HT-29 (cell line): ENCODE measurements around the gene MPHOSPH10. TPM values are rescaled to one million over a fixed set of nuclear protein-coding genes. Genes with fewer than 3 reads are reported as not detected.
"Not testable (repeated sequence)": the region's sequence is repeated elsewhere in the genome, so short reads cannot be mapped to it uniquely, and the experiment has no call there.

ENCODE experiments used
- DNase-seq: peaks from one replicate; pipeline ENCODE4 v3.0.0-alpha.2; 2015; ENCODE audit warnings: low spot score
- total RNA-seq: library from RNA; depleted of rRNA; stranded (reverse); fragments of >200 nt; shearing (Covaris generic); gene quantifications from 2 replicates; pipeline ENCODE4 v1.2.3, GENCODE V29; 2014; rRNA removed

Gene MPHOSPH10, protein sequence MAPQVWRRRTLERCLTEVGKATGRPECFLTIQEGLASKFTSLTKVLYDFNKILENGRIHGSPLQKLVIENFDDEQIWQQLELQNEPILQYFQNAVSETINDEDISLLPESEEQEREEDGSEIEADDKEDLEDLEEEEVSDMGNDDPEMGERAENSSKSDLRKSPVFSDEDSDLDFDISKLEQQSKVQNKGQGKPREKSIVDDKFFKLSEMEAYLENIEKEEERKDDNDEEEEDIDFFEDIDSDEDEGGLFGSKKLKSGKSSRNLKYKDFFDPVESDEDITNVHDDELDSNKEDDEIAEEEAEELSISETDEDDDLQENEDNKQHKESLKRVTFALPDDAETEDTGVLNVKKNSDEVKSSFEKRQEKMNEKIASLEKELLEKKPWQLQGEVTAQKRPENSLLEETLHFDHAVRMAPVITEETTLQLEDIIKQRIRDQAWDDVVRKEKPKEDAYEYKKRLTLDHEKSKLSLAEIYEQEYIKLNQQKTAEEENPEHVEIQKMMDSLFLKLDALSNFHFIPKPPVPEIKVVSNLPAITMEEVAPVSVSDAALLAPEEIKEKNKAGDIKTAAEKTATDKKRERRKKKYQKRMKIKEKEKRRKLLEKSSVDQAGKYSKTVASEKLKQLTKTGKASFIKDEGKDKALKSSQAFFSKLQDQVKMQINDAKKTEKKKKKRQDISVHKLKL
- 12.3 and 13.0 TPM in 2 replicates for total RNA-seq

DNA sequence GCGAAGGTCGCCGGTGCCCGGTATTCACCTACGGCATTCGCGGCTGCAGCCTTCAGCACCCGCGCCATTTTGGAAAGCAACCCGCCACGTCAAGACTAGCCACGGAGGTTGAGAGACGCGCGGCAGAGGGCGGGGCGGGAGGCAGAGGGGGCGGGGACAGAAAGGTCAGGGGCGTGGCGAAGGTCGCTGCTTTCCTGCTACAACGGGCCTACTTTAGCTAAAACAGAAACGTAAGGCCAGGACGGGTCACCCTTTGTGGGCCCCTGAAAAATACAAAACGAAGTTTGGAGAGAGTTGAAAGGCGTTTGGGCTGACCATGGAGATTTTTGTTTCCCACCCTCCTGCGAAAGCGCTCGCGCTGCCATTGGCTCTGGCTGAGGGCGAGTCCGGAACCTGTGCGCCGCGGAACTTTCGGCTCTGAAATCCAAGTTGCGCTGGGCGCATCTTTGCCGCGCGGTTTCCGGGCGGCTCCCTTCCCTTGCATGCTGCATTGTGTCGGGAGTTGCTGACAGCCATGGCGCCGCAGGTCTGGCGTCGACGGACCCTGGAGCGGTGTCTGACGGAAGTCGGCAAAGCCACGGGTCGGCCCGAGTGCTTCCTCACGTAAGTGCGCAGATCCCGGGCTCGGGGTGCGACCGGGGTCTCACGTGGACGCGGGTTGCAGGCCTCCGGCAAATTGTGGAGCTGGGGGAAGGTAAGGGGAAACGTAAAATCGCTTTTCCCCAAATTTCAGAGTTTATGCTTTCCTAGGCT lies at the start of gene MPHOSPH10, which contains the start of gene MCEE:
MPHOSPH10 (plus strand) TSS at position 483 of the 753 bp plus-strand sequence; CDS start at position 515, 32 bp downstream.
MCEE (minus strand) TSS at position 78 of the 753 bp plus-strand sequence; CDS start at position 68, 10 bp downstream.
- peak; percentile 93 for DNase-seq

DNA sequence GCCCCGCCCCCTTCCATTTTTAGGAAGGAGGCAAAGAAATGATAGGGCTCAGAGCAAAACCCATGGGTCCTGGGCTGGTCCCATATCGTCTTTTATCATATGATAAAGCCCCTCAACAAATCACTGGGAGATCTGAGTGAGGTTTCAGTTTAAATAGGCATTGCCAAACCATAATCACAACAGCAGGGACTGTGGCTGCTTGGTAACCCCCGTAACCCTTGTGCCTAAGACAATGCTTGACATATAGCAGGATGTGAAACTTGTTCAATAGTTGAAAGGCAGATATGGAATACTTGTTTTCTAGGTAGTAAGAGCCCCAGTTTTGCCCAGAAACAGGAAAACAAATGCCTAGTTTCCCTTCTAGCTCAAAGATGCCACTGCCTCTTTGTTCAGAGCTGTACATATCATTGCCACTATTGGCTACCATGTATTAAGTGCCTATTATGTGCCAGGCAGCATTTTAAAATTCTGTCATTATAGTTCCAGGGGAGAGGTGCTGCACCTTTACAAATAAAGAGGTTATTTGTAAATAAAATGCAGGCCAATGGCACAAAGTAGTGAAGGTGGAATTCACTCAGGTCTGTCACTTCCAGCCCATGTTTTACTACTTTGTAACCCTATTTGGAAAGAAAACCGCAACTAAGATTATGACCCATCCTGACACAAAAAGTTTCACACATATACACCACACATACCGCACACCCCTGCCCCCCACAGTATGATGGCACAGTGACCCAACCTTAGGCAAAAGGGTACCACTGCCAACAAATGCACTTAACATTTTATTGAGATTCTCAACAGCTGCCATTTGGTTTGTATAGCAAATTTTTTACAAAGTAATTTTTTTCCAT lies 47.8 kb upstream of the MPHOSPH10 start:
- DNase-seq = no peak

DNA sequence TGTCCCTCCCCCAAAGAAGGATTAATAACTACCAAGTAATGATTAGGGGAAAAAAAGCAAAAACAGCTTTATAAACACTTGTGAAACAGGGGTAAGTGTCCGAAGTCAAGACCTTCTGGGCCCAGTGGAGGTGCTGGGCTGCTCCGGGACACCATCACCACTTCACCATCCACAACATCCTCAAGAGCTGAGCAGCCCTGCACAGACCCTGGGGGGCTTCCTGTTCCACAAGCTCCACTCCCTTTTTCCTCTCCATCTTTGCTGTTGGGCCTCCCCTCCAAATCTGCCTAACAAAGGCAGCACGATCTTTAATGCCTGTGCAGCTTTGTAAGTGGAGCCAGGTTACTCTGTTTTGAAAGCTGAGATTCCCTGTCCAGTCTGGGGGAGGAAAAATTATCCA lies 47.1 kb upstream of the MPHOSPH10 start:
- not testable (repeated sequence) for DNase-seq

DNA sequence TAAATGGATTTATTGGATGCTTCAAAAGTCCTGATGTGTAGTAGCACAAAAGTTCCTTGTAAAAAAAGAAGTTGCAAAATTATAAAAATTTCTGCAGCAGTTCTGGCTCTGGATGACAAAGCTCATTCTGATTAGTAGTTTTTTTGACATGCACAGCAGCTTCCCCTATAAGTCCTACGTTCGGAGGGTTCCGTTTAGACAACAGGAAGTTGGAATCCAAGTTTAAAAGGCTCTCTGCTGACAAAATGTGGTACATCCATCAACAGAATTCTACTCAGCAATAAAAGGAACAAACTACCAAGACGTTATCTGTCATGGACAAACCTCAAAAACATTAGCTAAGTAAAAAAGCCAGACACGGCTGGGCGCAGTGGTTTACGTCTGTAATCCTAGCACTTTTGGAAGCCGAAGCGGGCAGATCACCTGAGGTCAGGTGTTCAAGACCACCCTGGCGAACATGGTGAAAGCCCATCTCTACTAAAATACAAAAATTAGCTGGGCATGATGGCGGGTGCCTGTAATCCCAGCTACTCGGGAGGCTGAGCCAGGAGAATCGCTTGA lies 46.6 kb upstream of the MPHOSPH10 start:
- DNase-seq = not testable (repeated sequence)

DNA sequence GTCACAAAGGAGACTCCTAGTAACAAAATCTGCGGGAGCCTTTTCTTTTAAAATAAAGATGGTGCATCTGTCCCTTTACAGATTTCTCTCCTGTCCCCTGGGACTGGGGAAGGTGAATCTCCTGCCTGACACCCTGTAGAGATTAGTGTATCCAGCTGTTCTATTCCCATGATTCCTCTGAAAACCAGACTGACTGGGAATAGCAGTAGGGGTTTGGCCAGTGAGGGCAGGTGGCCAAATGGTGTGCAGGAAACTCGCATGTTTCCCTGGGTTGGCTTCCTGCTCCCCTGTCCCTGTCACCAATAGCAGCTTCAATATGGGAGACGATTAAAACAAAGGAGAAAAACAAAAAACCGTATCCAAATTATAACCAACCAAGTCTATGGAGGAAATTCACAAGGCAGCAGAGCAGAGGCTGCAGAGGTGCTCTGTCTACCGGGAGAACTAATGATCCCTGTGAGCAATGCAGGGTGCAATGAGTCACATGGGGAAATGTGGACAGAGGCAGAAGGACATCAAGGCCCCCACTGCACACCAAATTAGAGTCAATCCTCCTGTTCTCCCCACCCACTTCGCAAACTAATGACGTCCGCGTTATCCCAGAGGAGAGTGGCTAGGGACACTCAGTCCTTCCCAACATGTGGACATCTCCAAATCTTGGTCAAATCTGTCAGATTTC lies 45.0 kb upstream of the MPHOSPH10 start:
- not testable (repeated sequence) for DNase-seq

DNA sequence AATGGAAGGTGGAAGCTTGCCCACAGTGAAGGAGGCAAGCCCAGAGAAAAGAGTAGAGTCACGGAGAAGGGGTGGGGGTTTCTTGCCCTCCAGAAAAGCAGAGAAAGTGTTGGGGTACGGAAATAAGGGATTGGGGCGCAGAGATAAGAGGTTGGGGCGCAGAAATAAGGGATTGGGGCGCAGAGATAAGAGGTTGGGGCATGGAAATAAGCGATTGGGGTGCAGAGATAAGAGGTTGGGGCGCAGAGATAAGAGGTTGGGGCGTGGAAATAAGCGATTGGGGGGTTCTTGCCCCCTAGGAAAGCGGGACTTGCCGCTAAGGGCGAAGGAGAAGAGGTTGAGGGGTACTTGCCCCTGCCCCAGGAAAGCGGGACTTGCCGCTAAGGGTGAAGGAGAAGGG lies 41.0 kb upstream of the MPHOSPH10 start:
- not testable (repeated sequence) for DNase-seq

DNA sequence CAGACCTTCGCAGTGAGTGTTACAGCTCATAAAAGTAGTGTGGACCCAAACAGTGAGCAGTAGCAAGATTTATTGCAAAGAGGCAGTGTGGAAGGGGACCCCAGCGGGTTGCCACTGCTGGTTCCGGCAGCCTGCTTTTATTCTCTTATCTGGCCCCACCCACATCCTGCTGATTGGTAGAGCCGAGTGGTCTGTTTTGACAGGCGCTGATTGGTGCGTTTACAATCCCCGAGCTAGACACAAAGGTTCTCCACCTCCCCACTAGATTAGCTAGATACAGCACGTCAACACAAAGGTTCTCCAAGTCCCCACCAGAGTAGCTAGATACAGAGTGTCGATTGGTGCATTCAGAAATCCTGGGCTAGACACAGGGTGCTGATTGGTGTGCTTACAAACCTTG lies 38.6 kb upstream of the MPHOSPH10 start:
- DNase-seq = not testable (repeated sequence)

DNA sequence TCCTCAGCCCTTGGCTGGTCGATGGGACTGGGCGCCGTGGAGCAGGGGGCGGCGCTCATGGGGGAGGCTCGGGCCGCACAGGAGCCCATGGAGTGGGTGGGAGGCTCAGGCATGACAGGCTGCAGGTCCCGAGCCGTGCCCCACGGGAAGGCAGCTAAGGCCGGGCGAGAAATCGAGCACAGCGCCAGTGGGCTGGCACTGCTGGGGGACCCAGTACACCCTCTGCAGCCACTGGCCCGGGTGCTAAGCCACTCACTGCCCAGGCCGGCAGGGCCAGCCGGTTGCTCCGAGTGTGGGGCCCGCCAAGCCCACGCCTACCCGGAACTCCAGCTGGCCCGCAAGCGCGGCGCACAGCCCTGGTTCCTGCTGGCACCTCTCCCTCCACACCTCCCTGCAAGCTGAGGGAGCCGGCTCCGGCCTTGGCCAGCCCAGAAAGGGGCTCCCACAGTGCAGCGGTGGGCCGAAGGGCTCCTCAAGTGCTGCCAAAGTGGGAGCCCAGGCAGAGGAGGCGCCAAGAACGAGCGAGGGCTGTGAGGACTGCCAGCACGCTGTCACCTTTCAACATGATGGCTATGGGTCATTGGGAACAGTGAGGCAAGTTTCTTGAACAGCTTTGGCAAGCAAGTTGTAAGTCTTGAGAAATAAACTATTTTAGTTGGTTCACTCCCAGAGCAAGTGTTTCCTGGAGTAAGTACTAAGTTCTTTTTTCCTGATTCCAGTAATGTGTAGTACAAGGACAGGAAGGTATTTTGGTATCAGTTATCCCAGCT lies 37.8 kb upstream of the MPHOSPH10 start:
- DNase-seq = not testable (repeated sequence)

DNA sequence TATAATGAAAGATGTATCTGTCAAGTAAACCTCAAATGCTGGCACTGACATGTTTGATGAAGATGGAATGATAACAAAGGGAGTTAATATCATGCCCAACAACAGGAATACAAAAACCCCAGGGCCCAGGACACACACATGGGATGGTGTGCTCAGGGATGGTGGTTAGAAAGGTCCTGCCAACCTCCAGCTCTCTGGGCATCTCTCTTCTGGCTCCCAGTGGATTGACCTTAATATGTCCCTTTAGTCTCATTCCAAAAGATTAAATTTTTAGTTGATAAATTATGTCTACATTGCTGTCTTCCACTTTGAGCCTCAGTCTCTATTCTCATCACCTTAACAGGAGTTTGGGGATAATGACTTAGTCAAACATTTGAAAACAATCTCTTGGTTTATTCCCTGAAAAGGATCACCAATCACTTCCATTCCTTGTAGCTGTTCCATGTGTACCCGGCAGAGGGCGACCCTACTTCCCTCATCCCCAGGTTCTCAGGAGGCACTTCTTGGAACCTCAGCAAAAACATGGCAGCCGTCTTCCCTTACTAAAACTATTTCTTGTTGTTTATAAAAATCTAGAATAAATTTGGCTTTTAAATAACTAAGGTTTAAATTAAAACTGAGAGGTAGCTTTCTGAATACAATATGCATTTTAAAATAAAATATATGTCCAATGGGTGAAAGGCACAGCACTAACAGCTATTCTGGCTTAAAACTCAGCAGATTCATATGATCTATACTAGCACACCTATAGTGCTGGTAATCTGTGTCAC lies 30.1 kb upstream of the MPHOSPH10 start:
- peak; percentile 68 for DNase-seq

DNA sequence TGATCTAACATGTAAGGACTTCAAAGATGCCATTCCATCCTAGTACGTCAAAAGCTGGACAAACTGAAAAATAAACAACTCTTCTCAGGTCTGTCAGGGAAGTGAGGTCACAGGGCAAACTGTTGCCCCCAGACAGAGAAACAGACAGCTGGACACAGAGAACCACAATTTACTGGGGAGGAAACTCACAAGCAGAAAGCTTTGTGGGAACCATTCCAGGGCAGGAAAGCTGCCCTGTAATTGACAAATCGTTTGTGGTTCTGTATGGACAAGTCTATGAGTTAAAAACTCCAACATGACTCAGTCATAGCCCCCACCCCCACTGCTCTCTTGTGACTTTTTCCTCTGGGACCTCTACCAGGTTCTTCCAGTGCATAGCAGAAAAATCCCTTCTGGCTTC lies 28.8 kb upstream of the MPHOSPH10 start:
- DNase-seq = no peak

DNA sequence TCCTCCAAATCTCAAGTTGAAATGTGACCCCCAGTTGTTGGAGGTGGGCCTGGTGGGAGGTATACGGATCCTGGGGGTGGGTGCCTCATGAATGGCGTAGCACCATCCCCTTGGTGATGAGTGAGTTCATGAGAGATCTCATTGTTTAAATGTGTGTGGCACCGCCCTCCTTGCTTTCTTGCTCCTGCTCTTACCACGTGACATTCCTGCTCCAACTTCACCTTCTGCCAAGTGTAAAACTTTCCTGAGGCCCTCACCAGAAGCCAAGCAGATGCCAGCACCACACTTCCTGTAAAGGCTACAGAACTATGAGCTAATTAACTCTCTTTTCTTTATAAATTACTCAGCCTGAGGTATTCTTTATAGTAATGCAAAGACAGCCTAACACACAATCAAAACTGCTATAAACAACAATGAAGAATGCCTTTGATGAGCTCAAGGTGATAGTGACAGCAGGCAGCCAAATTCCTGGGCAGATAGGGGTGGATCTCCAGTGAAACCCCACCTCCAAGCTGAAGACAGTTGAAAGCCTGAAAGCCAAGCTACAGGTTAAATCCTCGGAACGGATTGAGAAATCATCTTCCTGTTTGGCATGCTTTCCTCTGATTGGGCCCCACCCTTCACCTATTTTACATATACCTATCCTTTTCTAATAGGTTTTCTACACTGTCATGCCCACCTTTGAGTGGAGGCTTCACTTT lies 27.3 kb upstream of the MPHOSPH10 start:
- peak; percentile 8 for DNase-seq

DNA sequence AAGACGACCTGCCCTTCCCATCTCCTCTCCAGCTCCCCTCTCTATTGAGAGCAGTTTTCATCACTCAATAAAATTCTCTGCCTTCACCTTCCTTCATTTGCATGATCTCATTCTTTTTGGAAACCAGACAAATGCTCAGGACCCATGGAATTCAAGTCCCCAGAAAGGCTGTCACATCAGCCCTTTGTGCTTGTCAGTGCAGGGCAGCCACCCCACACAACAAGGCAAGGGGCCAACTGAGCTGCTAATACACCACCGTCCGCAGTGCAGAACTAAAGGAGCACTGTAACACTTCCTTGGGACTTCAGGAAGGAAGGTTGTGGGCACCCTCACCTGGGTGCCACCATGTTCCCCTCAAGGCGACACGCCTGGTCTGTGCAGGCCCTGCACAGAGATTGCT lies 26.6 kb upstream of the MPHOSPH10 start:
- no peak for DNase-seq

DNA sequence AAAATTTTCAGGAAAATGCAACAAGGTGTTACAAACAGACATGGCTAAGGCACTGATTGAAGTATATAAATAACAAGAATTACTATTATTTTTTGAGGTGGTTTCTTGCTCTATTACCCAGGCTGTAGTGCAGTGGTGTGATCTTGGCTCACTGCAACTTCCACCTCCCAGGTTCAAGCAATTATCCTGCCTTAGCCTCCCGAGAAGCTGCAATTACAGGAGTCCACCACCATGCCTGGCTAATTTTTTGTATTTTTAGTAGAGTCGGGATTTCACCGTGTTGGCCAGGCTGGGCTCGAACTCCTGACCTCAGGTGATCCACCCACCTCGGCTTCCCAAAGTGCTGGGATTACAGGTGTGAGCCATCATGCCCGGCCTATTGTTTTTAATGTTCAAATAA lies 24.0 kb upstream of the MPHOSPH10 start:
- not testable (repeated sequence) for DNase-seq

DNA sequence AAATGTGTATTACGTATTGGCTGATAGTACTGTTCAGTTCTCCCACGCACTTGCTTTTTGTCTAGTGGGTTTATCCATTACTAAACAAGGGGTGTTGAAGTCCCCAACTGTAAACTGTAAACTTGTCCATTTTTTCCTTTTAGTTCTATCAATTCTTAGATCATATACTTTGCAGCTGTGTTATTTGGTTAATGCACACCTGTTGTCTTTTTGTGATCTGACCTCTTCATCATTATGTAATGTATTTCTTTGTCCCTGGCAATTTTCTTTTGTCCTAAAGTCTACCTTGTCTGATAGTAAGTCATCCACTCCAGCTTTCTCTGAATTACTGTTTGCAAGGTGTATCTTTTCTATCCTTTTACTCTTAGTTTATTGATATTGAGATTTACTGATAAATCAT lies 22.3 kb upstream of the MPHOSPH10 start:
- no peak for DNase-seq

DNA sequence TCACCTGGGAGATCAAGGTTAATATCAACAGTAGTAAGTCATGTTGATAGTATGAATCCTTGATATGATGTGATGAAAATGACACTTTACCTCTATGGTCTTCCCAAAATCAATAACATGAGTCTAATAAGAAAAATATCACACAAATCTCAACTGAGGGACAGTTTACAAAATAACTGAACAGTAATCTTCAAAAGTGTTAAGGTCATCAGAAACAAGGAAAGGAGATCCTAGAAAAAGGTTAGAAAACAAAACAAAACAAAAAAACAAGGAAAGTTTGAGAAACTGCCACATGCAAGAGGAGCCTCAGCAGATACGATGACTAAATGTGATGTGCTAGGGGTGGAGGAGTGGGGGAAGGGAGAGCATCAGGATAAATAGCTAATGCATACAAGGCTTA lies 16.6 kb upstream of the MPHOSPH10 start:
- no peak for DNase-seq

DNA sequence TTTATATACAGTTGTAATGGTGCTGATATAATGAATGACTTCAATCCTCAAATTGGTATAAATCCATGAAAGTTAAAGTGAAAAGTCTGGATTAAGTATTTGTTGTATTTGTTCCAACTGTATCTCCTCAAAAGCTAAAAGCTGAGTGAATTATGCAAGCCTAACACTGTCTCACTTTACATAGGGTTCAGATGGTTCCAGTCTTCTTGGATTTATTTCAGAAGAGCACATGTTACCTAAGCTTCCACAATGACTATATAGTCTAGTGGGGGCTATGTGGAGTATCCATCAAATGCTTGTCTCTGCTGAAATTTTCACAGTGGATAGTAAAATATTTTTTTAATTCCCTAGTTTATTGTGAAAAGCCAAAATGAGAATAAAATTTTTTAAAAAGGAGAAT lies 13.4 kb upstream of the MPHOSPH10 start:
- DNase-seq = no peak

DNA sequence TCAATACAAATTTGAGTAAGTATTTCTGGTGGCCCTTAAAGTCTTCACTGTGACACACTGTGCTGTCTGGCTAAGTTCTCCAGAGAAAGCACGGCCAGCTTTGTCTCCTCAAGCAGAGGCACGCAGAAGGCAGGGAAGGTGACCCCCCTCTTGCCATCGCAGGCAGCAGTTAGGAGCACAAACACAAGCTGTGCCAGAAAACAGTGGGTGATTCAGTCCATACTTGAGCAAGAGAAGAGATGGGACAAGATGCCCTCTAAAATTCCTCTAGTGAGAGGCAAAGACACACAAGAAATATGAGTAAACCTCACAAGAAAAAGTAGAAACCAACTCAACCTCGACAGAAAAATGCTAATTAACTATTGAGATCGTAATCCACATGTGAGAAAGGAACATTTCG lies 10.2 kb upstream of the MPHOSPH10 start:
- no peak for DNase-seq

DNA sequence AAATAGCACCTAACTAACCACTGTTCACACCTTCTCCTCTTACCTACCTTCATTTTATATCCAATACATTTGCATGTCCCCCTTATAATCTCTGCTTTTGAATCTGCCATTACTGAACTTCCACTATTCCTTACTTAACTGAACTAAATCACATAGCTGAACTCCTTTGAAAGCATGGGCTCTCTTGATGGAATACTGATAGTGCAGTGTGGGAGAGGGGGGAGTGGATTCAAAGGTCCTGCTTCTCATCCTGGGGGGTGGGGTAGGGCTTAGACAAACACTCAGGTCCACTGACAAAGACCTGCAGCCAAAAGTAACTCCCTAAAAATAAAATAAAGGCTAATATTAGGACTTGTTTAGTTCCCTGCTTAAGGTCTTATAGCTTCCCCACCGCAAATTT lies 9.0 kb upstream of the MPHOSPH10 start:
- no peak for DNase-seq
